ENCODE measurements around the gene GTF2IRD1.

DNA sequence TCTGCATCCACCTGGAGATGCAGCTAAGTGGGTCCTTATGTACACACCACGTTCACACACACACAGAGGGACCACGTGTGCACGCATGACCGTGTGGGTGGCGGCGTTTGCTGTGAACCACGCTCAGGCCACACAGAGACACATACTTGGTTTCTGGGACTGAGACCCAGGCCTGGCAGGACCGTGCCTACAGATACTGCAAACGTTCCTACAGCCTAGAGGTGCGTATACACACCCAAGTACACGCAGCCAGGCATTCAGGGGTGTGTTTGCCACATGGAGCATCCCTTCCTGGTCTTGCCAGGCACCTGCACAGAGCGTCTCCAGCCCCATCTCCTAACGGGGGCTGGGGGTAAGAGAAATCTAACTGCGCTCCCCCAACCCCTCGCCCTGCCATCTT lies 49.0 kb upstream of the GTF2IRD1 start:
- no peak for TF ChIP-seq KLF1 (tag; IDR thresholded peaks at IDR 0.05)
- TF ChIP-seq SP1 (CRISPR knock-in tag; IDR thresholded peaks at IDR 0.05) = no peak
- no peak for TF ChIP-seq ZNF76 (CRISPR knock-in tag; IDR thresholded peaks at IDR 0.05; ENCODE audit: borderline replicate concordance)
- no peak for TF ChIP-seq EGR1 (conservative IDR thresholded peaks at IDR 0.05)
- TF ChIP-seq, protein P1, sequence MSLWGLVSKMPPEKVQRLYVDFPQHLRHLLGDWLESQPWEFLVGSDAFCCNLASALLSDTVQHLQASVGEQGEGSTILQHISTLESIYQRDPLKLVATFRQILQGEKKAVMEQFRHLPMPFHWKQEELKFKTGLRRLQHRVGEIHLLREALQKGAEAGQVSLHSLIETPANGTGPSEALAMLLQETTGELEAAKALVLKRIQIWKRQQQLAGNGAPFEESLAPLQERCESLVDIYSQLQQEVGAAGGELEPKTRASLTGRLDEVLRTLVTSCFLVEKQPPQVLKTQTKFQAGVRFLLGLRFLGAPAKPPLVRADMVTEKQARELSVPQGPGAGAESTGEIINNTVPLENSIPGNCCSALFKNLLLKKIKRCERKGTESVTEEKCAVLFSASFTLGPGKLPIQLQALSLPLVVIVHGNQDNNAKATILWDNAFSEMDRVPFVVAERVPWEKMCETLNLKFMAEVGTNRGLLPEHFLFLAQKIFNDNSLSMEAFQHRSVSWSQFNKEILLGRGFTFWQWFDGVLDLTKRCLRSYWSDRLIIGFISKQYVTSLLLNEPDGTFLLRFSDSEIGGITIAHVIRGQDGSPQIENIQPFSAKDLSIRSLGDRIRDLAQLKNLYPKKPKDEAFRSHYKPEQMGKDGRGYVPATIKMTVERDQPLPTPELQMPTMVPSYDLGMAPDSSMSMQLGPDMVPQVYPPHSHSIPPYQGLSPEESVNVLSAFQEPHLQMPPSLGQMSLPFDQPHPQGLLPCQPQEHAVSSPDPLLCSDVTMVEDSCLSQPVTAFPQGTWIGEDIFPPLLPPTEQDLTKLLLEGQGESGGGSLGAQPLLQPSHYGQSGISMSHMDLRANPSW (CRISPR knock-in tag; IDR thresholded peaks at IDR 0.05) = no peak
- no peak for TF ChIP-seq DPF2 (IDR thresholded peaks at IDR 0.05)
- TF ChIP-seq POLR2A (conservative IDR thresholded peaks at IDR 0.05) = no peak
- TF ChIP-seq, protein P2, sequence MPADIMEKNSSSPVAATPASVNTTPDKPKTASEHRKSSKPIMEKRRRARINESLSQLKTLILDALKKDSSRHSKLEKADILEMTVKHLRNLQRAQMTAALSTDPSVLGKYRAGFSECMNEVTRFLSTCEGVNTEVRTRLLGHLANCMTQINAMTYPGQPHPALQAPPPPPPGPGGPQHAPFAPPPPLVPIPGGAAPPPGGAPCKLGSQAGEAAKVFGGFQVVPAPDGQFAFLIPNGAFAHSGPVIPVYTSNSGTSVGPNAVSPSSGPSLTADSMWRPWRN (IDR thresholded peaks at IDR 0.05; ENCODE audit: low read depth) = no peak
- TF ChIP-seq, protein P3, sequence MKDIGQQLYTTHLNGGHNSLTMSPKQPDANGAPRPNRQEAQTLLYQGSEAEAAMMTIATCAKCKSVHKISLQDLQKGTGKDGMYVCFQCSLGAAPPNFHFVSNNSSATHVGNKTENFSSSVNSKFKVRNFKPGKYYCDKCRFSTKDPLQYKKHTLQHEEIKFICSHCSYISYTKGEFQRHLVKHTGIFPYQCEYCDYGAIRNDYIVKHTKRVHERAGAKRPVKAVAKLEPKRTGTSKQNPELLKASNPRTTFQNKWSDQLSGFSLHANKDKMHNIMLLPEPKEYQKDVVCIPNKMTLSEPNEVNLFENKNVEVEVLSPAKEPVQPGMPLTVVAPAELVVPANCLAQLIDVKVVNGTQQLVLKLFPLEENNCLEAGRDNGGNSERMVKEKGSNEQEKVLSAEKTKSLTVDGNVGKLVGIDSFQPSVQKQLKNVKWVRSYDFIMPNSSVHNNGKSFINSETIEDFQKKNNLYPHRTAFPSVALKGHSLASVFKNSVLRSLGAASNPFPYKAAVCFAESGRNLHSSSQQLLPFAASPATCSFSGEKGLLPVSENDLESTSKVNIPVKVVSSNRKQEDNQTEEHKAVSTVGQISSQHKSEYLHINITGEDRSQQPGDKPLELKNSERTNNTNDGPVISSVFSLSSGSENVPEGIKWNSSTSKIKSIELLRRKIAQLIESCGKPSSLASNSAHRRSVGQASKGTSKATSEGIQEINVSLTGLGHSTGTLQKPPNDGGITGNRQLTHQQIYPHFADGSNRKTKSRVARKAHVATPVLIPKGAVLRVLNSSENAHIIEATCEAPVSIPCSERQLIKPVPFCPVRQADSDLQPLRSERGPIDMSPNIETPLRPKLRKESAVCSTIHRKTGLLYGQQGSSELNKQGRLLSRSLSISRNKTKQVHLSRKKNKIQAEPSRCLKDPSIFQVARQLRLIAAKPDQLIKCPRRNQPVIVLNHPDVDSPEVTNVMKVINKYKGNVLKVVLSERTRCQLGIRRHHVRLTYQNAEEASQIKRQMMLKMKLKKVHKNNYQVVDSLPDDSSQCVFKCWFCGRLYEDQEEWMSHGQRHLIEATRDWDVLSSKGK (CRISPR knock-in tag; IDR thresholded peaks at IDR 0.05) = no peak
- no peak for TF ChIP-seq KDM2B (CRISPR knock-in tag; IDR thresholded peaks at IDR 0.05)
